H1 (cell line): ENCODE data around the gene IFNAR2. TPM values are rescaled to one million over a fixed set of nuclear protein-coding genes. Genes with fewer than 3 reads are reported as not detected.

Experiments used
- CTCF ChIA-PET: fragments of 300-600 bp; sonication (Branson Sonifier 250); formaldehyde crosslinking; loops from one replicate; lab custom pipeline; 2021; ENCODE audit not compliant: partially characterized antibody; lab: Charles Lee
- POLR2A ChIA-PET: fragments of 300-600 bp; sonication (Branson Sonifier 250); formaldehyde crosslinking; loops from one replicate; lab custom pipeline; 2021; ENCODE audit warnings: inconsistent platforms; ENCODE audit not compliant: partially characterized antibody; lab: Charles Lee
- DNase-seq, 2 experiments: peaks; one replicate each; pipeline versions ENCODE4 v3.0.0 to v3.0.0-alpha.2; 2010 to 2022; ENCODE audit warnings: low spot score in 2 of 2, low read depth in 1 of 2, mixed read lengths in 1 of 2
- FAIRE-seq: peaks from 2 replicates; lab custom pipeline; 2011; peaks lifted over from hg19 to GRCh38; lab: Jason Lieb, UNC
- H2AFZ ChIP-seq: 2 replicates; pipeline ENCODE4 v1.8.1; 2012; ENCODE audit warnings: low read length, inconsistent platforms
- H2AK5ac ChIP-seq: 2 replicates; pipeline ENCODE4 v1.6.1; 2013; ENCODE audit warnings: low read depth, low read length
- H2BK120ac ChIP-seq: replicated peaks from 2 replicates; pipeline ENCODE3; 2013; ENCODE audit warnings: low read depth, low read length, inconsistent platforms
- H2BK12ac ChIP-seq: 2 replicates; pipeline ENCODE4 v1.6.1; 2013; ENCODE audit warnings: low read depth, low read length
- H2BK15ac ChIP-seq: 2 replicates; pipeline ENCODE4 v1.6.1; 2013; ENCODE audit warnings: low read length
- H2BK20ac ChIP-seq: 2 replicates; pipeline ENCODE4 v1.6.1; 2013; ENCODE audit warnings: low read length
- H2BK5ac ChIP-seq: 2 replicates; pipeline ENCODE4 v1.6.1; 2013; ENCODE audit warnings: low read depth, low read length
- H3K14ac ChIP-seq: 2 replicates; pipeline ENCODE4 v1.6.1; 2013; ENCODE audit warnings: inconsistent platforms; ENCODE audit not compliant: insufficient read length
- H3K18ac ChIP-seq: 2 replicates; pipeline ENCODE4 v1.6.1; 2013; ENCODE audit warnings: low read length; ENCODE audit errors: extremely low read depth
- H3K23ac ChIP-seq: 2 replicates; pipeline ENCODE4 v1.6.1; 2013; ENCODE audit warnings: inconsistent platforms; ENCODE audit not compliant: insufficient read length
- H3K23me2 ChIP-seq: 2 replicates; pipeline ENCODE4 v1.6.1; 2013; ENCODE audit warnings: low read depth, low read length
- H3K27ac ChIP-seq: 2 replicates; pipeline ENCODE4 v1.6.1; 2011; ENCODE audit warnings: low read depth, low read length, inconsistent platforms
- H3K27me3 ChIP-seq, 4 experiments: replicated peaks in 1 of 4; 1 replicate in 1 of 4; 2 replicates in 3 of 4; pipeline versions ENCODE4 v1.6.1 to v1.8.1; 2011 to 2013; ENCODE audit warnings: low read length in 3 of 4, mild to moderate bottlenecking in 3 of 4, inconsistent platforms in 2 of 4, mixed read lengths in 2 of 4, moderate library complexity in 1 of 4; ENCODE audit not compliant: control insufficient read depth in 3 of 4, insufficient read depth in 3 of 4; ENCODE audit errors: extremely low read depth in 1 of 4
- H3K36me3 ChIP-seq, 4 experiments: 2 replicates each; pipeline versions ENCODE4 v1.6.1 to v1.8.1; 2011 to 2013; ENCODE audit warnings: mild to moderate bottlenecking in 4 of 4, low read length in 3 of 4, moderate library complexity in 2 of 4, control low read depth in 1 of 4, inconsistent platforms in 1 of 4; ENCODE audit not compliant: insufficient read depth in 4 of 4, control insufficient read depth in 2 of 4
- H3K4ac ChIP-seq: replicated peaks from 2 replicates; pipeline ENCODE3; 2013; ENCODE audit warnings: low read length, low read depth, mixed read lengths, inconsistent platforms; ENCODE audit not compliant: insufficient read length
- H3K4me1 ChIP-seq, 4 experiments: replicated peaks in 1 of 4; 1 replicate in 1 of 4; 2 replicates in 3 of 4; pipeline versions ENCODE4 v1.6.1 to v1.8.1; 2011 to 2013; ENCODE audit warnings: low read length in 3 of 4, inconsistent platforms in 2 of 4, mixed read lengths in 1 of 4; ENCODE audit not compliant: insufficient read depth in 4 of 4, control insufficient read depth in 3 of 4
- H3K4me2 ChIP-seq, 2 experiments: 2 replicates each; pipeline versions ENCODE4 v1.6.1 to v1.8.1; 2011 to 2013; ENCODE audit warnings: low read depth in 2 of 2, low read length in 2 of 2, control low read depth in 1 of 2, inconsistent platforms in 1 of 2, mild to moderate bottlenecking in 1 of 2; ENCODE audit not compliant: insufficient read depth in 1 of 2
- H3K4me3 ChIP-seq, 4 experiments: fragments of 200-600, 300-600 bp in 1 of 4; sonication (generic), shearing (Covaris generic), sonication (Bioruptor Twin) in 1 of 4; 2 replicates each; pipeline versions ENCODE4 v1.5.1 to v1.8.1; 2011 to 2016; ENCODE audit warnings: low read length in 4 of 4, low read depth in 3 of 4, control low read depth in 2 of 4, inconsistent platforms in 2 of 4, mild to moderate bottlenecking in 2 of 4, mixed read lengths in 1 of 4, moderate library complexity in 1 of 4; ENCODE audit not compliant: insufficient read depth in 2 of 4; ENCODE audit errors: extremely low read depth in 1 of 4
- H3K56ac ChIP-seq: replicated peaks from 2 replicates; pipeline ENCODE3; 2013; ENCODE audit warnings: low read depth, mild to moderate bottlenecking, mixed read lengths, low read length, inconsistent platforms; ENCODE audit not compliant: insufficient read length
- H3K79me1 ChIP-seq: 2 replicates; pipeline ENCODE4 v1.6.1; 2013; ENCODE audit warnings: low read depth, low read length, control low read depth
- H3K79me2 ChIP-seq, 2 experiments: 2 replicates each; pipeline versions ENCODE4 v1.6.1 to v1.8.1; 2012 to 2013; ENCODE audit warnings: low read length in 2 of 2, mild to moderate bottlenecking in 2 of 2, inconsistent platforms in 1 of 2; ENCODE audit not compliant: insufficient read depth in 2 of 2, control insufficient read depth in 1 of 2
- H3K9ac ChIP-seq, 4 experiments: replicated peaks in 1 of 4; 1 replicate in 1 of 4; 2 replicates in 3 of 4; pipeline versions ENCODE4 v1.6.1 to v1.8.1; 2011 to 2013; ENCODE audit warnings: low read depth in 3 of 4, low read length in 3 of 4, control low read depth in 2 of 4, mild to moderate bottlenecking in 2 of 4, moderate library complexity in 2 of 4, inconsistent platforms in 1 of 4; ENCODE audit errors: extremely low read depth in 1 of 4
- H3K9me3 ChIP-seq, 2 experiments: 2 replicates each; pipeline versions ENCODE4 v1.6.1 to v1.8.1; 2012 to 2013; ENCODE audit warnings: mild to moderate bottlenecking in 2 of 2, moderate library complexity in 2 of 2, control low read depth in 1 of 2, inconsistent platforms in 1 of 2, low read depth in 1 of 2, low read length in 1 of 2, mixed read lengths in 1 of 2; ENCODE audit not compliant: insufficient read depth in 2 of 2
- H4K20me1 ChIP-seq, 2 experiments: replicated peaks in 1 of 2; 2 replicates each; pipeline versions ENCODE3 to v1.8.1; 2011 to 2013; ENCODE audit warnings: inconsistent platforms in 2 of 2, low read length in 2 of 2, mild to moderate bottlenecking in 1 of 2; ENCODE audit not compliant: insufficient read depth in 2 of 2, control insufficient read depth in 1 of 2
- H4K5ac ChIP-seq: 2 replicates; pipeline ENCODE4 v1.6.1; 2013; ENCODE audit warnings: low read length, low read depth, mixed read lengths, inconsistent platforms; ENCODE audit not compliant: insufficient read length
- H4K8ac ChIP-seq: 2 replicates; pipeline ENCODE4 v1.8.0; 2013; ENCODE audit warnings: mild to moderate bottlenecking, moderate library complexity, low read length, inconsistent platforms; ENCODE audit not compliant: insufficient read depth; ENCODE audit errors: extremely low read depth
- H4K91ac ChIP-seq: replicated peaks from 2 replicates; pipeline ENCODE3; 2013; ENCODE audit warnings: low read length, mixed read lengths, inconsistent platforms; ENCODE audit not compliant: insufficient read length
- BACH1 ChIP-seq: IDR thresholded peaks from 2 replicates; pipeline ENCODE4 v1.6.1; 2012; ENCODE audit warnings: low read length, improper control_type of control experiment
- CEBPB ChIP-seq: IDR thresholded peaks from 2 replicates; pipeline ENCODE4 v1.6.1; 2012; ENCODE audit warnings: low read depth, low read length
- E2F6 ChIP-seq: IDR thresholded peaks from 2 replicates; pipeline ENCODE4 v1.6.1; 2012; ENCODE audit warnings: inconsistent platforms
- GABPA ChIP-seq: IDR thresholded peaks from 2 replicates; pipeline ENCODE4 v1.6.1; 2011; ENCODE audit warnings: mild to moderate bottlenecking, low read length, moderate library complexity, borderline replicate concordance; ENCODE audit not compliant: insufficient read depth
- HDAC2 ChIP-seq, 2 experiments: fragments of 300-600 bp in 1 of 2; sonication (generic) in 1 of 2; IDR thresholded peaks; 2 replicates each; pipeline ENCODE4 v1.6.1; 2011 to 2012; ENCODE audit warnings: low read depth in 2 of 2, low read length in 2 of 2, mild to moderate bottlenecking in 2 of 2, moderate library complexity in 2 of 2, borderline replicate concordance in 1 of 2, inconsistent platforms in 1 of 2
- NRF1 ChIP-seq: IDR thresholded peaks from 2 replicates; pipeline ENCODE4 v1.6.1; 2011; ENCODE audit warnings: mild to moderate bottlenecking, low read depth, low read length, improper control_type of control experiment
- POLR2A ChIP-seq, 2 experiments: IDR thresholded peaks; 1 replicate in 1 of 2; 2 replicates in 1 of 2; pipeline ENCODE4 v1.6.1; 2011; ENCODE audit warnings: low read depth in 2 of 2, low read length in 2 of 2, mild to moderate bottlenecking in 2 of 2; ENCODE audit errors: control extremely low read depth in 1 of 2
- POLR2AphosphoS5 ChIP-seq: IDR thresholded peaks from 2 replicates; pipeline ENCODE4 v1.6.1; 2011; ENCODE audit warnings: low read depth, low read length
- SIRT6 ChIP-seq: IDR thresholded peaks from one replicate; pipeline ENCODE4 v1.7.1; 2012; ENCODE audit warnings: low read length, inconsistent platforms
- SIX5 ChIP-seq: IDR thresholded peaks from 2 replicates; pipeline ENCODE4 v1.6.1; 2011; ENCODE audit warnings: mild to moderate bottlenecking, low read depth, low read length
- SP1 ChIP-seq: IDR thresholded peaks from 2 replicates; pipeline ENCODE4 v1.6.1; 2011; ENCODE audit warnings: low read depth, low read length
- SP2 ChIP-seq: IDR thresholded peaks from 2 replicates; pipeline ENCODE4 v1.6.1; 2012; ENCODE audit warnings: mild to moderate bottlenecking, low read length, inconsistent platforms
- SP4 ChIP-seq: IDR thresholded peaks from 2 replicates; pipeline ENCODE4 v1.6.1; 2012; ENCODE audit warnings: low read length, inconsistent platforms
- SUZ12 ChIP-seq: fragments of 200-600 bp; sonication (generic); IDR thresholded peaks from 2 replicates; pipeline ENCODE4 v1.6.1; 2012; ENCODE audit warnings: mild to moderate bottlenecking, inconsistent platforms, low read length, moderate library complexity, mixed read lengths
- TAF1 ChIP-seq: IDR thresholded peaks from 2 replicates; pipeline ENCODE4 v1.6.1; 2011; ENCODE audit warnings: mild to moderate bottlenecking, low read depth, low read length
- ZNF274 ChIP-seq: IDR thresholded peaks from 2 replicates; pipeline ENCODE4 v1.7.0; 2012; ENCODE audit warnings: low read length, borderline replicate concordance; ENCODE audit errors: extremely low read depth
- WGBS, 2 experiments: shearing (Covaris generic) in 1 of 2; methylation state at CpG; one replicate each; pipeline versions ENCODE4 v1.1.6 to v1.1.7; 2013 to 2015; ENCODE audit warnings: low lambda C conversion rate in 2 of 2, mixed read lengths in 2 of 2, inconsistent platforms in 1 of 2, low coverage in 1 of 2, missing lambda C conversion rate in 1 of 2; ENCODE audit not compliant: insufficient replicate concordance in 2 of 2, insufficient coverage in 1 of 2, insufficient read length in 1 of 2; ENCODE audit errors: extremely low coverage in 1 of 2, missing lambda C conversion rate in 1 of 2; 5-methylcytosine and 5-hydroxymethylcytosine counted together
- polyA plus RNA-seq, 7 experiments: library from polyadenylated mRNA; depleted of rRNA in 3 of 7; stranded (reverse) in 5 of 7; unstranded in 2 of 7; fragments of >200 nt in 5 of 7; fragments of 200-250 nt in 2 of 7; gene quantifications; 1 replicate in 5 of 7; 2 replicates in 1 of 7; 4 replicates in 1 of 7; pipeline versions ENCODE4 v1.2.1 to v1.2.3, GENCODE V29; 2011 to 2013; ENCODE audit warnings: missing spikeins in 2 of 7, mixed read lengths in 2 of 7
- total RNA-seq: library from RNA; stranded (reverse); fragmentation: NEBNext Ultra II Directional; extraction: Animal tissue kit (Norgen Biotek cat#: 25700); gene quantifications from 2 replicates; pipeline ENCODE4 v1.2.1, GENCODE V29; 2021

The IFNAR2 gene
- total and polyA plus RNA-seq, 2 of the 8 experiments (the other 6 are each of a cell fraction or from before 2014, with no cell fraction given): 12.2 to 16.1 TPM

DNA sequence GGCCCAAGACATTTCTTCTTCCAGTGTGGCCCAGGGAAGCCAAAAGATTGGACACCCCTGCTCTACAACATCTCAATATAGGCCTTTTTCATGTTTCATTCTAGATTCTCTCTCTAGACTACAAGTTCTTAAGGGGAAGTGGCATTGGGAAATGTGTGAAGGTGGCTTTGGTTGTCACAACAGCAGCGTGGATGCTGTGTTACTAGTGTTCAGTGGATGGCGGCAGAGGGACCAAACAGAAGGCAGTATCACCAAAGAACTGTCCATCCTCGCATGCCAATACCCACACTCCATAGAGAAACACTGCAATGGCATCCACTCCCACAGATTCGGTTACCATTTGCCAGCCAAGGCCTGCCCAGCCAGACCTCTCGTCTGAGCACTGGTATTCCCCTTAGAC lies 24.3 kb upstream of the IFNAR2 start:
- H2BK15ac ChIP-seq: no peak overlapping the region
- no peaks in the 10 kb centered on the region for H3K36me3 ChIP-seq
- no peak overlapping the region for H4K5ac ChIP-seq
- no peak for DNase-seq
- no peaks in the 10 kb centered on the region for H3K27me3 ChIP-seq
- H2AFZ ChIP-seq: no peak overlapping the region
- no peak overlapping the region for H2BK120ac ChIP-seq
- H3K9ac ChIP-seq: no peak overlapping the region
- H3K14ac ChIP-seq: no peak overlapping the region
- H3K9me3 ChIP-seq: peaks cover 0 to 6% of the 10 kb centered on the region in 2 experiments; a peak in 2 of 4 replicates
- no peak for FAIRE-seq
- ChIA-PET POLR2A (no interaction called here), CTCF (interaction anchor here (0.9 kb wide), 1 partner anchor 225 kb away, joined by 4 read pairs; no protein-coding TSS in a partner anchor)
- no peak overlapping the region for H3K4me3 ChIP-seq
- H3K79me1 ChIP-seq: no peaks in the 10 kb centered on the region
- WGBS, 2 experiments: 64% methylated on average over 5 of the region's 5 CpGs; no CpG with 5 or more reads in 1 of the 2 experiments
- H3K4ac ChIP-seq: no peak overlapping the region
- H2AK5ac ChIP-seq: no peak overlapping the region
- no peak overlapping the region for H3K23ac ChIP-seq
- H4K20me1 ChIP-seq: peaks cover 0 to 2% of the 10 kb centered on the region in 2 experiments
- H4K91ac ChIP-seq: no peak overlapping the region
- H2BK12ac ChIP-seq: no peak overlapping the region
- H3K56ac ChIP-seq: no peak overlapping the region
- H2BK20ac ChIP-seq: no peak overlapping the region
- H3K79me2 ChIP-seq: no peaks in the 10 kb centered on the region
- H3K4me2 ChIP-seq: no peak overlapping the region
- H3K23me2 ChIP-seq: peaks cover 2% of the 10 kb centered on the region; the same call in 1 of the 2 replicates
- H3K27ac ChIP-seq: no peak overlapping the region
- H4K8ac ChIP-seq: no peak overlapping the region
- no peak overlapping the region for H2BK5ac ChIP-seq
- H3K4me1 ChIP-seq: no peaks in the 10 kb centered on the region
- H3K18ac ChIP-seq: no peak overlapping the region
- TF ChIP-seq CEBPB (no peak), SP2 (no peak), SUZ12 (no peak), HDAC2 (IDR thresholded peaks at IDR 0.05; ENCODE audit: borderline replicate concordance in 1 of 2, low read depth in 2 of 2, low read length in 2 of 2) (no peak), ZNF274 (no peak), E2F6 (no peak), POLR2AphosphoS5 (no peak), POLR2A (IDR thresholded peaks at IDR 0.05; ENCODE audit: control extremely low read depth in 1 of 2, low read depth in 2 of 2, low read length in 2 of 2) (no peak), SP1 (no peak), SP4 (no peak), BACH1 (no peak), GABPA (no peak), SIX5 (no peak), NRF1 (no peak), TAF1 (no peak), SIRT6 (no peak)
